Heart left ventricle (tissue), 13 donors: ENCODE results near the gene PGP.

Experiments used
- CTCF ChIP-seq, 12 donors: fragments of 200-600 bp; sonication (generic) in 4 of 12; IDR thresholded peaks; one replicate each; pipeline versions ENCODE4 v1.5.0 to v1.8.0; 2018 to 2022; ENCODE audit warnings: antibody characterized with exemption in 12 of 12, mild to moderate bottlenecking in 5 of 12
- POLR2A ChIP-seq, 2 donors: fragments of 450-650 bp; IDR thresholded peaks; one replicate each; pipeline ENCODE4 v1.6.1; 2017; ENCODE audit warnings: antibody characterized with exemption in 2 of 2, mild to moderate bottlenecking in 2 of 2, moderate library complexity in 2 of 2
- donor health status: ischemic (EF 13 %, LVEDD 7.1; RV severe dilation, severe dysfunction).
- donor health status: DM: no; HTN: yes; CAD: no.
- donor health status: DM: no; HTN: no; CAD: no.
- donor health status: ischemic (EF 25% LVEDD 6.9; RV normal size, moderate dysfunction).
- donor health status: ischemic (EF 25% LVEDD 5.7; RV mildly dilated, moderate dysfunction).
- donor health status: ischemic (EF 35%, LVEDD 5.7; RV mildly dilated, moderate dysfunction).
- donor health status: nonischemic (EF 11% LVEDD 7.7; RV severe dilation, severe dysfunction).
- donor health status: DM: yes; HTN: yes; CAD: no.
- donor health status: PGD.
- donor health status: ischemic (EF 29% LVEDD 5.4; RV normal size, mild dysfunction).
- donor health status: nonischemic (EF 23%, LVEDD 6.1; RV moderate dilation, normal function).

- TF ChIP-seq POLR2A (IDR thresholded peaks at IDR 0.05) (no peak), CTCF (IDR thresholded peaks at IDR 0.05) (no peak)
Measured at GRCh38 chr16:2237102-2237482, 22.5 kb upstream of the PGP start.
